Measurements from ENCODE around the gene LARGE2.
A peak's percentile ranks its signal among the peaks of the same experiment; 100 is the strongest.
"Not testable (repeated sequence)": the region's sequence is repeated elsewhere in the genome, so short reads cannot be mapped to it uniquely, and the experiment has no call there.

The LARGE2 gene

GRCh38 chr11:45896422-45896984 is 26.0 kb upstream of the LARGE2 start:
- DNase-seq (ENCODE audit: low spot score): no peak

GRCh38 chr11:45897556-45897955 is 24.9 kb upstream of the LARGE2 start:
- DNase-seq (ENCODE audit: low spot score): no peak

- DNase-seq (ENCODE audit: low spot score): no peak
Measured at GRCh38 chr11:45899086-45899447, 23.4 kb upstream of the LARGE2 start.

GRCh38 chr11:45899448-45900174 is 22.8 kb upstream of the LARGE2 start:
- peak; percentile 73 for DNase-seq (ENCODE audit: low spot score)

GRCh38 chr11:45900175-45900800 is 22.2 kb upstream of the LARGE2 start:
- not testable (repeated sequence) for DNase-seq (ENCODE audit: low spot score)

- DNase-seq (ENCODE audit: low spot score): no peak
Measured at GRCh38 chr11:45900916-45901617, 21.4 kb upstream of the LARGE2 start.

GRCh38 chr11:45901626-45902025 is 20.8 kb upstream of the LARGE2 start:
- no peak for DNase-seq (ENCODE audit: low spot score)

- DNase-seq (ENCODE audit: low spot score): no peak
Measured at GRCh38 chr11:45902452-45903380, 19.7 kb upstream of the LARGE2 start.

GRCh38 chr11:45904309-45904915 is 18.0 kb upstream of the LARGE2 start:
- DNase-seq (ENCODE audit: low spot score): no peak

- DNase-seq (ENCODE audit: low spot score): no peak
Measured at GRCh38 chr11:45905095-45905494, 17.4 kb upstream of the LARGE2 start.

- DNase-seq (ENCODE audit: low spot score): not testable (repeated sequence)
Measured at GRCh38 chr11:45905576-45905975, 16.9 kb upstream of the LARGE2 start.

GRCh38 chr11:45906096-45906682 is 16.3 kb upstream of the LARGE2 start:
- no peak for DNase-seq (ENCODE audit: low spot score)

GRCh38 chr11:45906965-45907611 is 15.4 kb upstream of the LARGE2 start, which contains the start of gene FREY1:
TSS of gene FREY1 (minus strand) at chr11:45907271. CDS start at chr11:45907245, 26 bp downstream.
- DNase-seq (ENCODE audit: low spot score): no peak

- no peak for DNase-seq (ENCODE audit: low spot score)
Measured at GRCh38 chr11:45907911-45908370, 14.5 kb upstream of the LARGE2 start.

- no peak for DNase-seq (ENCODE audit: low spot score)
Measured at GRCh38 chr11:45909594-45910475, 12.6 kb upstream of the LARGE2 start.

- no peak for DNase-seq (ENCODE audit: low spot score)
Measured at GRCh38 chr11:45910623-45911022, 11.8 kb upstream of the LARGE2 start.

- DNase-seq (ENCODE audit: low spot score): no peak
Measured at GRCh38 chr11:45913514-45913913, 8.9 kb upstream of the LARGE2 start.

GRCh38 chr11:45913942-45914635 is 8.4 kb upstream of the LARGE2 start:
- DNase-seq (ENCODE audit: low spot score): no peak

- DNase-seq (ENCODE audit: low spot score): no peak
Measured at GRCh38 chr11:45915446-45915845, 7.0 kb upstream of the LARGE2 start.

Data from CD4-positive, alpha-beta T cell treated with Interleukin-2 at 100 ng/mL for 4 hours (primary cell).